ENCODE results near the gene CLRN1.

- no peak for TF ChIP-seq EP300 (IDR thresholded peaks at IDR 0.05)
- no peak for TF ChIP-seq CTCF (IDR thresholded peaks at IDR 0.05)
- no peak for TF ChIP-seq POLR2A (IDR thresholded peaks at IDR 0.05)
- TF ChIP-seq POLR2AphosphoS5 (IDR thresholded peaks at IDR 0.05) = no peak
Observed at GRCh38 chr3:150978566-150979148, 6.1 kb upstream of the CLRN1 start.
